Activated T-cell treated with anti-CD3 and anti-CD28 coated beads, Interleukin-2, amount 50 U/mL, for 1 hour (primary cell): ENCODE data around the gene SLC22A1.
"Not testable (repeated sequence)": the region's sequence is repeated elsewhere in the genome, so short reads cannot be mapped to it uniquely, and the experiment has no call there.

Source experiments
- DNase-seq: peaks from one replicate; pipeline ENCODE4 v3.0.0-alpha.2; 2020

The SLC22A1 gene

GRCh38 chr6:160139420-160139851 lies 17.8 kb downstream of the SLC22A1 start:
- no peak for DNase-seq

- not testable (repeated sequence) for DNase-seq
These were observed 18.9 kb downstream of the SLC22A1 start for GRCh38 chr6:160140493-160140892.

GRCh38 chr6:160141001-160141726 lies 19.5 kb downstream of the SLC22A1 start:
- DNase-seq = no peak

DNA sequence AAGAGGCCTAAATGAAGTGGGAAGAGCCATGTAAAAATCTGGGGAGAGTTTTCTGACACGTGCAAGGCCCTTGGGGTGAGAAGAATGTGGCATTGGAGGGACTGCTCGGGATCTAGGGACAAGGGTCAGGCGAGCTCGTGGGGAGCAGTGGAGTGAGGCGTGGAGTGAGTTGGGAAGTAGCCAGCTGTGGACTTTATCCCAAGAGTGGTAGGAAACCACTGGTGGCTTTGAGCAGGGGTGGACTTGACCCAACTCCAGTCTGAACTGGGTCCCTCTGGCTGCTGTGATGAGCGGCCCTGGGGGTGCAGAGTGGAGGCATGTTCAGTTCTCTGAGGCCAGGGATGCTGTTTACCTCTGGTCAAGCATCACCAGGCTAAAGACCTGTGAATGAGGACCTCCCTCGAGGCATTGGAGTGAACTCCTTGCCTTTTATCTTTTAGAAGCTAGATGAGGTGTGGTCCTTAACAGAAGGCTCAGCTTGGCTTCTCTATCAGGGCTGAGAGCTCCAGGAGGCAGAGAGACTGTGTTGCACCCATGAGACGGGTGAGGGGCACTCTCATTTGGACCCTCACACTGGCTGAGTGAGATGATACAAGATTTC lies 20.6 kb downstream of the SLC22A1 start:
- DNase-seq = no peak

- no peak for DNase-seq
These were observed 25.0 kb downstream of the SLC22A1 start for GRCh38 chr6:160146454-160147145.

- DNase-seq = no peak
These were observed 25.5 kb downstream of the SLC22A1 start for GRCh38 chr6:160147146-160147536.

DNA sequence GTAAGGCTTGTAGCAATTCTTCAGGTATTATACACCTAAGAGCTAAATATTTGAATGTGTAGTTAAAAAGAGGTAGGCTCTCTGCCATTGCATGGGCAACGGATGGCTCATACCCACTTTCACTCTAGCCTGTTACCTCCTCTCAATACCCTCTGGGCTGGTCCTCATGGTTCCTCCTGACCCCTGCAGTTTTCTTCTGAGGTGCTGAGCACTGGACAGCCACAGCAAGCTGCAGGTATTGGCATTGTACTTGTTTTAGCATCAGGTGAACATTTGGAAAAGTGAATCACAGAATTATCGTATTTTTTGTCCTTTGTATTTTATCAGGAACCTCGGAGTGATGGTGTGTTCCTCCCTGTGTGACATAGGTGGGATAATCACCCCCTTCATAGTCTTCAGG lies 32.9 kb downstream of the SLC22A1 start:
- no peak for DNase-seq

- no peak for DNase-seq
These were observed 35.2 kb downstream of the SLC22A1 start for GRCh38 chr6:160156842-160157241.

GRCh38 chr6:160160450-160160849 lies 38.8 kb downstream of the SLC22A1 start:
- no peak for DNase-seq

- DNase-seq = no peak
These were observed 39.5 kb downstream of the SLC22A1 start for GRCh38 chr6:160160929-160161646.

DNA sequence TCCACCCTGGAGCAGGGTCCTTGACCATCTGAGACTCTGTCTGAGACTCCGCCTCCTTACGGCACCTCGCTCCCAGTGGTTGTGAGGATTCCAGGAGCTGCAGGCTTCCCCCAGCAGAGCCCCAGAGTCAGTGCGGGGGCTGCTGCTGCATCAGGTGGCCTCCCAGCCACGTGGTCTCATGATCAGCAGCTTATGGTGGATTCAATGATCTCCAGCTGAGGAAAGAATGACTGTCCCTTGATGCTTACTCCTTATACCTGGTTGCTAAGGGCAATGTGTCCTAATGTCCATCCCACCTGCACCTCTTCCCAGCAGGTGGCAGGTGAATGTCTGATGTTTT lies 40.0 kb downstream of the SLC22A1 start:
- DNase-seq = no peak

- DNase-seq = no peak
These were observed 40.5 kb downstream of the SLC22A1 start for GRCh38 chr6:160162030-160162566.

DNA sequence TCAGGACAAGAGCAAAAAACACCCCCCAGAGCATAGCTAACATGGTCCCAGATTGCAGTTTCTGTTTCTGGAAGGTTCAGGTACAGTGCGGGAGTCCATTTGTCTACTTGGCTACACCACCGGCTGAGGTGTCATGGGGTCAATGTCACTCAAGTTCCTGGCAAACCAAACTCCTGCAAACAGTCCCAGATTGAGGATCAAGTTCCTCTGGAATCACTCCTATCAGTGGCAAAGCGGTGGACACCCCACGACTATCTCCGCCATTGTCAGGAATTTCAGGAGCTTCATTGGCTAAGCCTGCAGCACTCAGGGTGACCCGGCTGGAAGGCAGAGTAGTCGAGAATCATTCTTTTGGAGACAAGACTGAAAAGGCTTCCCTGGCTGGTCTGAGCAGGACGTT lies 41.8 kb downstream of the SLC22A1 start:
- no peak for DNase-seq

DNA sequence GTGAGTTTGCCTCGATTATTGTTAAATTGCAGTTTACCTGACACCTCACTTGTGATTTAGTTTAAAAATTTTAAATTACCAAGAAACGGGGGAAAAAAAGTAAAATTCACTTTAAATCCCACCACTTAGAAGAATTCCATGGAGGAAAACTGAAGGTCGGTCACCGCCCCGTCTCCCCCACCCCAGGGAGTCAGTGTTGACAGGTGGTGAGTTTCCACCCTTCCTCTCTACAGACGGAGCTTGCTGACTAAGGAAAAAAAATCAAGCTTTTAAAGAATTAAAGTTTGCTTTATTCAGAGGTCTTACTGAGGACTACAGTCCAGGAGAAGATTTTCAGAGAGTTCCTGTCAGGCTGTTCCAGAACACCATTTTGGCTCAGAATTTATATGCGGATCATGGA lies 42.3 kb downstream of the SLC22A1 start:
- DNase-seq = no peak

DNA sequence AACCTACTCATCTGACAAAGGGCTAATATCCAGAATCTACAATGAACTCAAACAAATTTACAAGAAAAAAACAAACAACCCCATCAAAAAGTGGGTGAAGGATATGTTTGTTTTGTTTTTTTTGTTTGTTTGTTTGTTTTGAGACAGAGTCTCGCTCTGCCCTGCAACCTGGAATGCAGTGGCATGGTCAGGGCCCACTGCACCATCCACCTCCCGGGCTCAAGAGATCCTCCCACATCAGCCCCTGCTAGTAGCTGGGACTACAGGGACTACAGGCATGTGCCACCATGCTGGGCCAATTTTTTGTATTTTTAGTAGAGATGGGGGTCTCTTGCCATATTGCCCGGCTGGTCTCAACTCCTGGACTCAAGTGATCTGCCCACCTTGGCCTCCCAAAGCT lies 44.3 kb downstream of the SLC22A1 start:
- not testable (repeated sequence) for DNase-seq

DNA sequence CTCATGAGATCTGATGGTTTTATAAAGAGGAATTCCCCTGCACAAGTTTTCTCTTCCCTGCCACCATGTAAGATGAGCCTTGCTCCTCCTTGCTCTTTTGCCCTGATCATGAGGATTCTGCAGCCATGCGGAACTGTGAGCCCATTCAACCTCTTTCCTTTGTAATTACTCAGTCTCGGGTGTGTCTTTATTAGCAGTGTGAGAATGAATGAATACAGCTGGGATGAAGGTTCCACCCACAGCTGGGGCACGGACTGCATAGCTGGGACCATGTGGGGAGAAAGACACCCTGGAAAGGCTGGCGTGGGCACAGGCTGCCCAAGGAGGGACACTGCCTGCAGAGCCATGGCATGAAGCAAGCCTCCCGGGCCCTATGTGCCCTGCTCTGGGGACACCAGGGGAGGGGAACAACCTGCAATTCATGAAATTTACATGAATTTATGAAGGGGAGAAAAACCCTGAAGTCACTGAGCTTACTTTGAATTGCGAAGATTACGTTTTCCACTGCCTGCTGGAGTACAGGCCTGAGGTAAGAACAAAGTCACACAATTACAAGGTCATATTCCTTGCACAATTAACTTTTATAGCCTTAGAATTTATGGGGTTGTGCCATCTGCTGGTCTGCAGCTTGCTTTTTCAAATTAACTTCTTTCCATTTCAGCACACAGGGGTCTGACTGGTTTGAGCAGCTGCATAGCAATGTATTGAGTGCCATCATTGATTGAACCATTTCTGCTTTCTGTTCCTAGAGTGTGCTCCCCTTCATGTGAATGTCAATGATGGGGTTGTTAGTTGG lies 46.2 kb downstream of the SLC22A1 start:
- DNase-seq = no peak

GRCh38 chr6:160170018-160170680 lies 48.5 kb downstream of the SLC22A1 start:
- DNase-seq = no peak

GRCh38 chr6:160172704-160173103 lies 51.1 kb downstream of the SLC22A1 start:
- no peak for DNase-seq

DNA sequence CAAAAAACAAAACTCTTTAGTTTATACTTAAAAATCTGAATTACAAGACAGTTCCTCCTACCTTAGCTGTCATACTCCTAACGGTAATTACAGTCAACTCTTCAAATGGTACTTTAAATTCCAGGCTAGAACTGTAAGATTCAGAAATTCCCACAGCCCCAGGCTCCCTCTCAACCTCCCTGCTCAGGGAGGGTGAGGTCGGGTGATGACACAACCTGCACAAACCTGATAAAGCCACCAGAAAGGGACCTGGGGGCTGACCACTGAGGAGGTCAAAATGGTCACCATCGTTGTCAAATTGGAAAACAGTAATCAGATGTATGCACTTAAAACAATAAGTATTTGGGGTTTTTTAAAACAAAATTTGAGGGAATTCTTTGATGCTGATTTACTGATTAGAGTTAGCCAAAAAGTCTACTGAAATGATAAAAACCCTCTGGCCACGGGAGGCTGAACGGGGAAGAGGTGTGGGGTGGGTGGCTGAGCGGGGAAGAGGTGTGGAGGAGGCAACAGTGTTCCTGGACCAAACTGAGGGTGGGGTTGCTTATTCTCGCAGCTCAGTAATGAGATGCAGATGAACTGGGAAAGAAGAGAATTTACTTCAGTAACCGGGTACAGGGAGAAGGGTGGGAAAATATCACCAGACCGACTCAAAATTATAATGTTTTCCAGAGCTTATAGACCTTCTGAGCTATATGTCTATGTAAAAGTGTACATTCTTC lies 52.4 kb downstream of the SLC22A1 start:
- DNase-seq = no peak

DNA sequence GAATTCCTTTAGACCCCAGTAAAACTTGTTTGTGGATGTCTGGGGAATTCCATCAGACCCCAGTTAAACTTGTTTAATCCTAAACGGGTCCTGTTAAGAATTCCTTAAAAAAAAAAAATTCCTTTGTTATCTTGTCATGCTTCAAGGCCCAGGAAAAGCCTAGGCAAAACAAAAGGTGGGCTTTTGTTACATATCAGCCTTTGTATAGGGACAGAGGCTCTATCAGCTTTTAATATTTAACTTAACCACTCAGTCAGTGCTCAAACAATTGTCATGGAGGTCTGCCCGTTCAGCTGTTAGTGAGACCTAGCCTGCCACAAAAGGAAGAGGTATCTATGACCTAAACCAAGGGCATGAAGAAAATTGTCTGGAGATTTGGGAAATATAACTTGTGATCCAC lies 53.1 kb downstream of the SLC22A1 start:
- DNase-seq = no peak

- DNase-seq = no peak
These were observed 55.6 kb downstream of the SLC22A1 start for GRCh38 chr6:160177220-160177619.
